ENCODE results near the gene USP53.

GRCh38 chr4:119297795-119298194 is 85.3 kb downstream of the USP53 start:
- TF ChIP-seq ZNF274 (IDR thresholded peaks at IDR 0.05; ENCODE audit: low read depth, low read length), result no peak
- no peak for TF ChIP-seq SUZ12 (IDR thresholded peaks at IDR 0.05; ENCODE audit: extremely low read depth, insufficient read depth, insufficient read length)
